Measurements from ENCODE around the gene IKZF2.

The IKZF2 gene

DNA sequence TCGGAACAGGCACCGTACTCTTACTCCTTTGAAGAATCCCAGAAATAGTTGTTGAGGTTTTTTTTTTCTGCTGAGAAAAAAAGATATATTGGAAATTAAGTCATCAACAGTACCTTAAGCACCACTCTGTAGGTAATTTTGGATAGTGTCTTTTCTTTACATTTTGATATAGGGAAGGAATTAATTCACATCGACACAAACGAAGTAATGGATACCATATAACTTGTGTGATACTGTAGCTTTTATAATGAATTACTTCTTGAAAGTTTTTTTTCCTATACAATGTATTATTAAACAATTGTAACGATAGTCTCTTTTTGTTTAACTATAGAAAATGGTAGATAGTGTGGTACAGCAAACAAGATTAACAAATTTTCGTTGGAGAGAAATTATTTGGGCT, 1.5 kb upstream of the IKZF2 start:
- TF ChIP-seq, protein P1, sequence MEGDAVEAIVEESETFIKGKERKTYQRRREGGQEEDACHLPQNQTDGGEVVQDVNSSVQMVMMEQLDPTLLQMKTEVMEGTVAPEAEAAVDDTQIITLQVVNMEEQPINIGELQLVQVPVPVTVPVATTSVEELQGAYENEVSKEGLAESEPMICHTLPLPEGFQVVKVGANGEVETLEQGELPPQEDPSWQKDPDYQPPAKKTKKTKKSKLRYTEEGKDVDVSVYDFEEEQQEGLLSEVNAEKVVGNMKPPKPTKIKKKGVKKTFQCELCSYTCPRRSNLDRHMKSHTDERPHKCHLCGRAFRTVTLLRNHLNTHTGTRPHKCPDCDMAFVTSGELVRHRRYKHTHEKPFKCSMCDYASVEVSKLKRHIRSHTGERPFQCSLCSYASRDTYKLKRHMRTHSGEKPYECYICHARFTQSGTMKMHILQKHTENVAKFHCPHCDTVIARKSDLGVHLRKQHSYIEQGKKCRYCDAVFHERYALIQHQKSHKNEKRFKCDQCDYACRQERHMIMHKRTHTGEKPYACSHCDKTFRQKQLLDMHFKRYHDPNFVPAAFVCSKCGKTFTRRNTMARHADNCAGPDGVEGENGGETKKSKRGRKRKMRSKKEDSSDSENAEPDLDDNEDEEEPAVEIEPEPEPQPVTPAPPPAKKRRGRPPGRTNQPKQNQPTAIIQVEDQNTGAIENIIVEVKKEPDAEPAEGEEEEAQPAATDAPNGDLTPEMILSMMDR (conservative IDR thresholded peaks at IDR 0.05; ENCODE audit: low read length), result no peak
- peak overlapping the region; percentile 72 for H3K4me3 ChIP-seq (ENCODE audit: low read length)
- DNase-seq (ENCODE audit: low read depth), result no peak

DNA sequence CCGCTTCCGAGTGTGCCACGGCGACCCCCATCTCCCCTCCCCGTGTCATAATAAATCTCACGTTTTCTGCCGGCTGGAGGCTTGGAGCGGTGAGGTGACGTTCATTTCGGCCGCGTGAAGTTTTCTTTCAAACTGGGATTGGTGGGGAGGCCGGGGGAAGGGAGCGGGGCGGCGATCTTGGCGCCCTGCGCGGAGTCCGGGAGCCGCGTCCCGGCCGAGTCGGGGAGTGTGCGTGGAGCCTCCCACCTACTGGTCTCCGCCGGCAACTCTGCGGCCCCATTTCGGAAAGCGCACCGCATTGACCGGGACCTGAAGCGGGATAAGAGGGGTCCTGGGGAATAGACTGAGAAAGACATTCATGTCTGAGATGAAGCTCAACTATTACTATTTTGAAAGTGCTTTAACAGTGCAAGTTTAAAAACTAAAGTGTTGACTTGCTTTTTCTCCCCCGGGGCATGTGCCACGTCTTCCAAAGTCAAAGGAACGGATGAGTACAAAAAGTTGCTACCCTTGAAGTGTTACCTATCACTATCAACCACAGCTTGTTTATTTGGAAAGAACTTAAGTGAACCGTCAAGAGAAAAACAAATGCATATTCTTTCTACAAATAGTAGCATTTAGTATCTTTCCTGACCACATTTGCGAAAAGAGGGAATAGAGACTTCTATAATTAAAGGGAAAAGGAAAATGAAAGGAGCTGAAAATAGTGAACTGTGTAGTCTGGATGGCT, 818 bp upstream of the IKZF2 start:
- TF ChIP-seq, protein P1 (conservative IDR thresholded peaks at IDR 0.05; ENCODE audit: low read length), result peak; percentile 44
- peak overlapping the region; percentile 72 for H3K4me3 ChIP-seq (ENCODE audit: low read length)
- DNase-seq (ENCODE audit: low read depth), result peak; percentile 73

DNA sequence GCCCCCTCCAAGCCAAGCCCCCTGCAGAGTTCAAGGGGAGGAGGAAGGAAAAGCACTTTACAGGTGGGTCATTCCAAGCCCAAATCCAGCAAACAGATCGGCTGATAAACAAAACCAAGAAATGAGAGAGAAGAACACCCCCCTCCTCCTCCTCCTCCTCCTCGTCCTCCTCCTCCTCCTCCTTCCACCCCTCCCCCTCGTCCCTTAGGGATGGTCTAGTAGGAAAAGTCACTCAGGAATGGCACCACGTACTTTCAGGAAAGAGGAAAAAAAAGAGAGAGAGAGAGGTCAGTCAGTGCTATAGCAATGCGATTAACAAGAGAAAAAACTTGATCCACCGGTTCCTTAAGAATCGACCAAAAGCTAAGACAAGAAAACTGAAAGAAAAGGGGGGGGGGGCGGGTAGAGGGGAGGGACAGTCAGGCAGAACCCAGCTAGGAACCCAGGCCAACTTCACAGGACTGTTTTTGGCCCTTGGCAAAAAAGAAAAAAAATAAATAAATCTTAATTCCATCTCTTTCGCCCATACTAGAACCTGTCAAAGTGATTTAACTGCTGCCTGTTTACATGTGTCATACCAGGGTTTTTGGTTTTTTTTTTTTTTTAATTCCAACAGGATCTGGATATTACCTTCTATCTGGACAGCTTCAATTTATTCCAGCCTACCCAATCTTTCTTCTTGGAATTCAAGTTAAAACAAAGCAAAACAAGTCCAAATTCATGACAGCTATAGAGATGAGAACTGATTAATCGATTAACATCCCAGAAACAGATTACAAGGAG, 906 bp downstream of the IKZF2 start:
- peak overlapping the region; percentile 85 for H3K4me3 ChIP-seq (ENCODE audit: low read length)
- TF ChIP-seq, protein P1 (conservative IDR thresholded peaks at IDR 0.05; ENCODE audit: low read length), result no peak
- DNase-seq (ENCODE audit: low read depth), result peak; percentile 20

DNA sequence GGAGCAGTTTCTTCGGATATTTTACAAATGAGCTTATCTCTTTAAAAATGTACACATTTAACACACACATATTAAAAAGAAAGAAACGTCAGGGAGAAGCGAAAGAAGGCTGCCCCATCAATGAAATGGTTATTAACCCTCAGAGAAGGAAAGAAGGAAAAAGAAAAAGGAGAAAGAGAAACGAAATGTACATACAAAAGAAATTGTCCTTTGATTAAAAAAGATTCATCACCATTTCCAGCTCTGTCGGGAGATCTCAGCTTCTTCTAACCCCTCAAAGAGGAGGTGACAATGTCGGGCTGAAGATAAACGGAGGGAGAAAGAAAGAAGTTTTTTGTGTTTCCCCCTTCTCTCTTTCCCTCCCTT, 1.5 kb downstream of the IKZF2 start:
- DNase-seq (ENCODE audit: low read depth), result no peak
- peak overlapping the region; percentile 85 for H3K4me3 ChIP-seq (ENCODE audit: low read length)
- TF ChIP-seq, protein P1 (conservative IDR thresholded peaks at IDR 0.05; ENCODE audit: low read length), result no peak

DNA sequence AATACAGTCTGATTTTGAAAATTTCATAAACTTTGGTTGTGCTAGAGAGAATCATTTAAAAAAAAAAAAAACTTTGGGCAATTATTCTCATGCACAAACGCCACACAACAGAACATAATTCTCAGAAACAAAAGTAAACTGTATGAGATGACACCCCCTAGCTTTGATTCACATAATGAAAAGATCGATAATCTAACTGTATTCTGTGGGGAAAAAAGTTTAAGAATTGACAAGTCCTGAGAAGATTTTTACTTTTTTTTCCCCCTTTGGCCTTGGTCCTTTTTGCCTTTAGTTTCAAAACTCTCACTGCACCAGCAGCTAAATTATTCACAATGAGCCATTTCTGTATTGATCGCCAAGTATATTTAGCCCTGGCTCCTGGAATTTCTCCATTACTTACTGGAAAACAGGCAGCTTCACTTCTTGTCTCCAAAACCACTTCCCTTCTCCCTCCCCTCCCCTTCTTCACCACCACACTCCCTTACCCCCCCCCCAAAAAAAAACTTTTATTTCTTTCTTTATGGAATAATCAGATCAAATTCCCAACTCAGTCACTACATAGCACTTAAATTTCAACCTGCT, 2.0 kb downstream of the IKZF2 start:
- TF ChIP-seq, protein P1 (conservative IDR thresholded peaks at IDR 0.05; ENCODE audit: low read length), result peak; percentile 27; the same call in 1 of the 2 replicates
- DNase-seq (ENCODE audit: low read depth), result peak; percentile 52
- peak overlapping the region; percentile 85 for H3K4me3 ChIP-seq (ENCODE audit: low read length)

DNA sequence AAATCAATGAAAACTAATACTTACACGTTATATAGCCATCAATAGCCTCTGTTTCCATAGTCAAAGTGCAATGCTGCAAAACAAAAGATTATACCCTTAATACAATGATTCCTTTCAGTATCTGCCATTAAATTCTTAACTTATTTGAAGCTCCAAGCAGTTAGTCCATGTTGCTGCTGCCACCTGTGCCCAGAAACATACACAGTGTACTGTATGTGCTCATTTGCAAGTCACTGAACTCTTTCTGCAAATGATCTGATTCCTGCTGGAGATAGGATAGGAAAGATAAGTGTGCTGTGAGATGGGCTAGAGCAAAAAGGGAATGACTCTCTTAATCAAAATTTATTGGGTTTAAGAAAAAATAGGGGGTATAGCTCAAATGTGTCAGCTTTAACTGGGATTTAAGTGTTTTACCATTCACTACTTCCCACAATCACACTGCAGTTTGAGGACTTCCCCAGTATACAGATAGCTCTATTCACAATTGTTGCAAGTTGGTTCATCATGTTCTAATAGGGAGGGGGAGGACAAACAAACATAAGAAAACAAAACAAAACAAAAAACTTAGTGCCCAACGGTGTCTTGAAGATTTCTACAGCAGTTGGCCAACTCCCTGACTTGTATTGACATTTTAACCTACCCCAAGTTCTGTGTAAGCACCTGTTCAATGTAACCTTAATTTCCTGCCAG, 2.7 kb downstream of the IKZF2 start:
- no peak for DNase-seq (ENCODE audit: low read depth)
- TF ChIP-seq, protein P1 (conservative IDR thresholded peaks at IDR 0.05; ENCODE audit: low read length), result peak; percentile 10; the same call in 1 of the 2 replicates
- peak overlapping the region; percentile 85 for H3K4me3 ChIP-seq (ENCODE audit: low read length)

Measured in AG10803 (cell line).